ENCODE data around the gene PYGL. TPM values are rescaled to one million over a fixed set of nuclear protein-coding genes. Genes with fewer than 3 reads are reported as not detected.
A peak's percentile ranks its signal among the peaks of the same experiment; 100 is the strongest.
"Not testable (repeated sequence)": the region's sequence is repeated elsewhere in the genome, so short reads cannot be mapped to it uniquely, and the experiment has no call there.

PYGL gene
- polyA plus RNA-seq, 1 of the 3 experiments (the other 2 are of a cell fraction) = 60.2 TPM

DNA sequence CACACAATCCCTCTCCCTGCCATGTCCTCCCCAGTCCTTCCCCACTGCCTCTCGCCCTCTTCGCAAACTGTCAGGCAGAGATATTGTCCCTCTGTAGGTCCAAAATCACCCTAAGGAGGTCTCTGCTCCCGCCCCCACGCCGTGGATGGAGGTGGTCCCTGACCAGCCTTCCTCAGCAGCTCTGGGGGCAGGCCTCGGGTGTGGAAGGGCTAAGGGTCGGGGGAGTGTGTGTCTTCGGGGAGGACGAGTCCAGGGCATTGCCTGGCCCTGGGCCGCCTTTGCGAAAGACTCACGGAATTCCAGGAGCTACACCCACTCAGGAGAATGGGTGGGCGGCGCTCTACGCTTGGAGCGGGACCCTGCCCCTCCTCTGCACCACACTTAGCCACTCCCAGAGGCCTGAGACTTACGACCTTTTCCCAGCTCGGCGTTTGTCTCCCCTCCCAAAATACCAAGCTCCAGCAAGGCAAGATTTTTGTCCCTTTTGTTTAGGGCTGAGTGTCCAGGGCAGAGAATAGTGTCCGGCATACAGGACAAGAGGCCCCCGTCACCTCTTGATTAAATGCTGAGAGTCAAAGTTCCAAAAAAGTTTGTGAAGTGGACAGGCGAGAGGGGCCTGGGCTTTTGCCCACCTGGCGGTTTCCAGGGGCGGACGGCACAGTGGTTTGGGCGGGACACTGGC lies 881 bp downstream of the PYGL start:
- peak overlapping the region; percentile 77 for H3K4me2 ChIP-seq
- peaks cover 0 to 10% of the 10 kb centered on the region in 2 experiments; a peak in 1 of 4 replicates for H3K4me1 ChIP-seq (ENCODE audit: control insufficient read depth in 1 of 2, insufficient read depth in 2 of 2, low read depth in 1 of 2, low read length in 1 of 2)
- H3K9me3 ChIP-seq = no peaks in the 10 kb centered on the region
- ChIA-PET POLR2A (no interaction called here), CTCF (interaction anchor here (1.1 to 1.8 kb wide), 3 partner anchors 10 to 276 kb away, joined by 4 to 6 read pairs (median 5); no protein-coding TSS in a partner anchor)
- H3K27ac ChIP-seq (ENCODE audit: low read depth in 2 of 2, low read length in 1 of 2) = no peak overlapping the region
- H4K20me1 ChIP-seq (ENCODE audit: insufficient read depth) = no peaks in the 10 kb centered on the region
- H3K9ac ChIP-seq = peak overlapping the region; percentile 77
- DNase-seq = no peak
- peak overlapping the region; percentile 99; the same call in 1 of the 2 replicates for H2AFZ ChIP-seq (ENCODE audit: low read depth)
- no peaks in the 10 kb centered on the region for H3K79me2 ChIP-seq (ENCODE audit: insufficient read depth)
- H3K4me3 ChIP-seq (ENCODE audit: low read depth in 2 of 2, low read length in 1 of 2) = peak overlapping the region; percentile 74 to 79
- no peaks in the 10 kb centered on the region for H3K9me2 ChIP-seq
- no peaks in the 10 kb centered on the region for H3K27me3 ChIP-seq (ENCODE audit: insufficient read depth)
- H3K36me3 ChIP-seq (replicated peaks in 1 of 2; ENCODE audit: control insufficient read depth in 1 of 2, insufficient read depth in 2 of 2, low read length in 1 of 2) = no peaks in the 10 kb centered on the region
- TF ChIP-seq RCOR1 (IDR thresholded peaks at IDR 0.05; ENCODE audit: low read length) (no peak), ELF1 (IDR thresholded peaks at IDR 0.05) (no peak), EP300 (IDR thresholded peaks at IDR 0.05; ENCODE audit: borderline replicate concordance in 1 of 2, low read depth in 1 of 2, low read length in 1 of 2) (no peak), MXI1 (IDR thresholded peaks at IDR 0.05; ENCODE audit: low read depth, low read length) (no peak), SIN3A (IDR thresholded peaks at IDR 0.05; ENCODE audit: borderline replicate concordance, low read depth, low read length) (no peak)
- TF ChIP-seq, protein P1, sequence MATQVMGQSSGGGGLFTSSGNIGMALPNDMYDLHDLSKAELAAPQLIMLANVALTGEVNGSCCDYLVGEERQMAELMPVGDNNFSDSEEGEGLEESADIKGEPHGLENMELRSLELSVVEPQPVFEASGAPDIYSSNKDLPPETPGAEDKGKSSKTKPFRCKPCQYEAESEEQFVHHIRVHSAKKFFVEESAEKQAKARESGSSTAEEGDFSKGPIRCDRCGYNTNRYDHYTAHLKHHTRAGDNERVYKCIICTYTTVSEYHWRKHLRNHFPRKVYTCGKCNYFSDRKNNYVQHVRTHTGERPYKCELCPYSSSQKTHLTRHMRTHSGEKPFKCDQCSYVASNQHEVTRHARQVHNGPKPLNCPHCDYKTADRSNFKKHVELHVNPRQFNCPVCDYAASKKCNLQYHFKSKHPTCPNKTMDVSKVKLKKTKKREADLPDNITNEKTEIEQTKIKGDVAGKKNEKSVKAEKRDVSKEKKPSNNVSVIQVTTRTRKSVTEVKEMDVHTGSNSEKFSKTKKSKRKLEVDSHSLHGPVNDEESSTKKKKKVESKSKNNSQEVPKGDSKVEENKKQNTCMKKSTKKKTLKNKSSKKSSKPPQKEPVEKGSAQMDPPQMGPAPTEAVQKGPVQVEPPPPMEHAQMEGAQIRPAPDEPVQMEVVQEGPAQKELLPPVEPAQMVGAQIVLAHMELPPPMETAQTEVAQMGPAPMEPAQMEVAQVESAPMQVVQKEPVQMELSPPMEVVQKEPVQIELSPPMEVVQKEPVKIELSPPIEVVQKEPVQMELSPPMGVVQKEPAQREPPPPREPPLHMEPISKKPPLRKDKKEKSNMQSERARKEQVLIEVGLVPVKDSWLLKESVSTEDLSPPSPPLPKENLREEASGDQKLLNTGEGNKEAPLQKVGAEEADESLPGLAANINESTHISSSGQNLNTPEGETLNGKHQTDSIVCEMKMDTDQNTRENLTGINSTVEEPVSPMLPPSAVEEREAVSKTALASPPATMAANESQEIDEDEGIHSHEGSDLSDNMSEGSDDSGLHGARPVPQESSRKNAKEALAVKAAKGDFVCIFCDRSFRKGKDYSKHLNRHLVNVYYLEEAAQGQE (IDR thresholded peaks at IDR 0.05; ENCODE audit: low read depth, low read length) = no peak
- TF ChIP-seq, protein P2, sequence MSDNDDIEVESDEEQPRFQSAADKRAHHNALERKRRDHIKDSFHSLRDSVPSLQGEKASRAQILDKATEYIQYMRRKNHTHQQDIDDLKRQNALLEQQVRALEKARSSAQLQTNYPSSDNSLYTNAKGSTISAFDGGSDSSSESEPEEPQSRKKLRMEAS (IDR thresholded peaks at IDR 0.05; ENCODE audit: low read depth) = no peak
- TF ChIP-seq, protein P3, sequence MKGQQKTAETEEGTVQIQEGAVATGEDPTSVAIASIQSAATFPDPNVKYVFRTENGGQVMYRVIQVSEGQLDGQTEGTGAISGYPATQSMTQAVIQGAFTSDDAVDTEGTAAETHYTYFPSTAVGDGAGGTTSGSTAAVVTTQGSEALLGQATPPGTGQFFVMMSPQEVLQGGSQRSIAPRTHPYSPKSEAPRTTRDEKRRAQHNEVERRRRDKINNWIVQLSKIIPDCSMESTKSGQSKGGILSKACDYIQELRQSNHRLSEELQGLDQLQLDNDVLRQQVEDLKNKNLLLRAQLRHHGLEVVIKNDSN (IDR thresholded peaks at IDR 0.05; ENCODE audit: borderline replicate concordance, low read depth) = no peak
- TF ChIP-seq, protein P4, sequence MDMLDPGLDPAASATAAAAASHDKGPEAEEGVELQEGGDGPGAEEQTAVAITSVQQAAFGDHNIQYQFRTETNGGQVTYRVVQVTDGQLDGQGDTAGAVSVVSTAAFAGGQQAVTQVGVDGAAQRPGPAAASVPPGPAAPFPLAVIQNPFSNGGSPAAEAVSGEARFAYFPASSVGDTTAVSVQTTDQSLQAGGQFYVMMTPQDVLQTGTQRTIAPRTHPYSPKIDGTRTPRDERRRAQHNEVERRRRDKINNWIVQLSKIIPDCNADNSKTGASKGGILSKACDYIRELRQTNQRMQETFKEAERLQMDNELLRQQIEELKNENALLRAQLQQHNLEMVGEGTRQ (IDR thresholded peaks at IDR 0.05; ENCODE audit: borderline replicate concordance, low read depth, low read length) = no peak
- 72% methylated on average over 22 of the region's 26 CpGs for WGBS (ENCODE audit: low lambda C conversion rate)
- peaks cover 12% of the 10 kb centered on the region for H3F3A ChIP-seq (replicated peaks; ENCODE audit: insufficient read depth)

DNA sequence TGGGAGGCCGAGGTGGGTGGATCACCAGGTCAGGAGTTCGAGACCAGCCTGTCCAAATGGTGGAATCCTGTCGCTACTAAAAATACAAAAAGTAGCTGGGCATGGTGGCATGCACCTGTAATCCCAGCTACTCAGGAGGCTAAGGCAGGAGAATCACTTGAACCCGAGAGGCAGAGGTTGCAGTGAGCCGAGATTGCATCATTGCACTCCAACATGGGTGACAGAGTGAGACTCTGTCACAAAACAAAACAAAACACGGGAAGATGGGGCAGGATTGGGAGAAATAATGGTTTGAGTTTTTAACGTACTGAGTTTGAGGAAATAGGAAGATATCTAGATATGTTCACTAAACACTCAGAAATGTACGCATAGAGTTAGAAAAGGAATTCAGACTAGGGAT lies 2.6 kb downstream of the PYGL start:
- H3K4me2 ChIP-seq; H2AFZ ChIP-seq (ENCODE audit: low read depth); DNase-seq; H3K9me2 ChIP-seq; H3K9ac ChIP-seq; POLR2A ChIA-PET; H3K27ac ChIP-seq (ENCODE audit: low read depth in 2 of 2, low read length in 1 of 2); H3K4me3 ChIP-seq (ENCODE audit: low read depth in 2 of 2, low read length in 1 of 2); H4K20me1 ChIP-seq (ENCODE audit: insufficient read depth); H3K27me3 ChIP-seq (ENCODE audit: insufficient read depth); H3K36me3 ChIP-seq (replicated peaks in 1 of 2; ENCODE audit: control insufficient read depth in 1 of 2, insufficient read depth in 2 of 2, low read length in 1 of 2); H3K79me2 ChIP-seq (ENCODE audit: insufficient read depth); H3K9me3 ChIP-seq; CTCF ChIA-PET: not testable (repeated sequence)
- H3F3A ChIP-seq (replicated peaks; ENCODE audit: insufficient read depth) = peaks cover 18% of the 10 kb centered on the region
- H3K4me1 ChIP-seq (ENCODE audit: control insufficient read depth in 1 of 2, insufficient read depth in 2 of 2, low read depth in 1 of 2, low read length in 1 of 2) = peaks cover 0 to 10% of the 10 kb centered on the region in 2 experiments; a peak in 1 of 4 replicates
- WGBS (ENCODE audit: low lambda C conversion rate) = 93% methylated on average over 8 of the region's 8 CpGs

Data from SK-N-SH (cell line).